GM12878 (cell line): ENCODE data around the gene SF3B2. TPM values are rescaled to one million over a fixed set of nuclear protein-coding genes. Genes with fewer than 3 reads are reported as not detected.

ENCODE experiments used
- ATAC-seq: fragments of 200-7000 bp; cut with Tn5 transposase; 3 replicates; pipeline ENCODE4 v1.9.1; 2020; ENCODE audit warnings: mild to moderate bottlenecking, moderate library complexity
- BruUV-seq: library from RNA; stranded (reverse); fragments of 400-500 nt; replicated peaks from 2 replicates; lab custom pipeline; 2021; lab: Mats Ljungman, UMichigan
- CTCF ChIA-PET: fragments of 300-600 bp; sonication (Branson Sonifier 250); formaldehyde crosslinking; extraction: SDS; loops from one replicate; lab custom pipeline; 2021; ENCODE audit warnings: inconsistent platforms; lab: Yijun Ruan, JAX
- POLR2A ChIA-PET: fragments of 350-600 bp; formaldehyde crosslinking; extraction: SDS; loops from one replicate; lab custom pipeline; 2021; ENCODE audit warnings: inconsistent platforms; lab: Charles Lee
- RAD21 ChIA-PET: fragments of 300-600 bp; sonication (Branson Sonifier 250); formaldehyde crosslinking; loops from one replicate; lab custom pipeline; 2023; ENCODE audit warnings: antibody characterized with exemption; ENCODE audit not compliant: unreplicated experiment; lab: Charles Lee
- SMC1A ChIA-PET: fragments of 300-600 bp; sonication (Branson Sonifier 250); formaldehyde crosslinking; loops from one replicate; lab custom pipeline; 2023; ENCODE audit not compliant: unreplicated experiment, uncharacterized antibody; lab: Charles Lee
- DNase-seq: peaks from one replicate; pipeline ENCODE4 v3.0.0-alpha.2; 2011; ENCODE audit warnings: low read depth, low spot score
- FAIRE-seq: peaks from 3 replicates; lab custom pipeline; 2011; peaks lifted over from hg19 to GRCh38; lab: Jason Lieb, UNC
- H2AFZ ChIP-seq: 2 replicates; pipeline ENCODE4 v1.6.0; 2011; ENCODE audit warnings: low read depth, low read length, control low read depth; ENCODE audit not compliant: control insufficient read depth
- H3K27ac ChIP-seq: 2 replicates; pipeline ENCODE4 v1.5.1; 2011; ENCODE audit warnings: control low read depth; ENCODE audit not compliant: control insufficient read depth, insufficient read depth
- H3K27me3 ChIP-seq, 2 experiments: replicated peaks in 1 of 2; 2 replicates each; pipeline versions ENCODE4 v1.6.0 to v1.6.1; 2011; ENCODE audit warnings: low read length in 1 of 2; ENCODE audit not compliant: control insufficient read depth in 2 of 2, insufficient read depth in 2 of 2
- H3K36me3 ChIP-seq, 2 experiments: 2 replicates each; pipeline ENCODE4 v1.5.1; 2011; ENCODE audit warnings: low read length in 1 of 2; ENCODE audit not compliant: control insufficient read depth in 2 of 2, insufficient read depth in 2 of 2
- H3K4me1 ChIP-seq: 2 replicates; pipeline ENCODE4 v1.6.1; 2011; ENCODE audit warnings: mild to moderate bottlenecking, low read length, moderate library complexity, mixed read lengths; ENCODE audit not compliant: control insufficient read depth, insufficient read depth
- H3K4me2 ChIP-seq: 2 replicates; pipeline ENCODE4 v1.6.0; 2011; ENCODE audit warnings: control low read depth; ENCODE audit not compliant: control insufficient read depth, insufficient read depth
- H3K4me3 ChIP-seq: fragments of 200-600 bp; sonication (generic); 2 replicates; pipeline ENCODE4 v1.5.1; 2016
- H3K79me2 ChIP-seq: 2 replicates; pipeline ENCODE4 v1.6.0; 2011; ENCODE audit warnings: low read length; ENCODE audit not compliant: control insufficient read depth, insufficient read depth
- H3K9ac ChIP-seq: 2 replicates; pipeline ENCODE4 v1.8.0; 2011; ENCODE audit warnings: low read length, control low read depth, mixed read lengths; ENCODE audit not compliant: control insufficient read depth, insufficient read depth
- H3K9me3 ChIP-seq: replicated peaks from 3 replicates; pipeline ENCODE4 v1.5.1; 2011; ENCODE audit warnings: mild to moderate bottlenecking, low read length; ENCODE audit not compliant: control insufficient read depth, insufficient read depth
- H4K20me1 ChIP-seq: 2 replicates; pipeline ENCODE4 v1.6.0; 2011; ENCODE audit not compliant: control insufficient read depth, insufficient read depth
- CREM ChIP-seq: IDR thresholded peaks from 2 replicates; pipeline ENCODE4 v1.6.1; 2014; ENCODE audit warnings: antibody characterized with exemption, low read depth
- NFIC ChIP-seq: IDR thresholded peaks from 2 replicates; pipeline ENCODE4 v1.6.1; 2012; ENCODE audit warnings: low read depth, mild to moderate bottlenecking, inconsistent platforms, low read length, moderate library complexity
- WGBS: methylation state at CpG from one replicate; pipeline ENCODE4 v1.1.6; 2016; ENCODE audit warnings: low lambda C conversion rate; ENCODE audit not compliant: insufficient replicate concordance, insufficient coverage; ENCODE audit errors: missing lambda C conversion rate; 5-methylcytosine and 5-hydroxymethylcytosine counted together
- in situ Hi-C: fragments of 300-500 bp; cut with MboI; formaldehyde crosslinking; loops from 9 replicates; pipeline ENCODE4 v1.14.3; 2018; ENCODE audit warnings: mixed read lengths
- intact Hi-C: fragments of 100-400 bp; cut with micrococcal nuclease; formaldehyde crosslinking; loops from one replicate; pipeline ENCODE4 v1.14.2; 2022; ENCODE audit not compliant: unreplicated experiment
- polyA plus RNA-seq, 11 experiments: library from polyadenylated mRNA; depleted of rRNA in 4 of 11; unstranded in 6 of 11; stranded (reverse) in 5 of 11; fragments of >200 nt; fragmentation: Nextera tagmentation in 4 of 11; fragmentation: Illumina TruSeq in 1 of 11; extraction: Ambion mirVana in 4 of 11; extraction: Trizol in 1 of 11; gene quantifications; 1 replicate in 1 of 11; 2 replicates in 10 of 11; pipeline versions ENCODE4 v1.2.1 to v1.2.3, GENCODE V29; 2011 to 2016; ENCODE audit warnings: inconsistent platforms in 2 of 11, missing spikeins in 2 of 11, low read depth in 1 of 11
- total RNA-seq, 4 experiments: library from RNA; depleted of rRNA in 3 of 4; stranded (reverse); fragments of >200 nt in 3 of 4; fragmentation: Illumina TruSeq in 1 of 4; extraction: Trizol in 1 of 4; gene quantifications; 2 replicates each; pipeline versions ENCODE4 v1.2.1 to v1.2.3, GENCODE V29; 2013 to 2021

SF3B2 gene
- total and polyA plus RNA-seq, 10 of the 15 experiments (the other 5 are each of a cell fraction or from before 2014, with no cell fraction given) = 56.3 to 245 (median 144) TPM

GRCh38 chr11:66118847-66119246, 66.7 kb downstream of the SF3B2 start:
- FAIRE-seq (no peak), ATAC-seq (no peak), DNase-seq (no peak)
- no peaks in the 10 kb centered on the region for H4K20me1 ChIP-seq
- peaks cover 69% of the 10 kb centered on the region for H3K79me2 ChIP-seq
- no peak overlapping the region for H3K4me2 ChIP-seq
- no peak overlapping the region for H2AFZ ChIP-seq
- in situ Hi-C loops = no loop called here
- no peak overlapping the region; the same call in 1 of the 2 replicates for H3K27ac ChIP-seq
- no peaks in the 10 kb centered on the region for H3K27me3 ChIP-seq
- intact Hi-C loops = no loop called here
- H3K9me3 ChIP-seq = no peaks in the 10 kb centered on the region
- SMC1A ChIA-PET = interaction anchor here (0.6 to 14.6 kb wide), 9 partner anchors 6 to 479 kb away, joined by 3 to 265 read pairs (median 3); partner anchors contain the start of gene PACS1
- POLR2A ChIA-PET = interaction anchor here (0.6 to 10.3 kb wide), 14 partner anchors 11 to 391 kb away, joined by 3 to 91 read pairs (median 7); no protein-coding TSS in a partner anchor
- H3K9ac ChIP-seq = no peak overlapping the region
- 65% methylated on average over 3 of the region's 3 CpGs for WGBS
- H3K4me1 ChIP-seq = peaks cover 53% of the 10 kb centered on the region
- CTCF ChIA-PET = interaction anchor here (0.8 to 12.2 kb wide), 9 partner anchors 8 to 74 kb away, joined by 3 to 109 read pairs (median 5); partner anchors contain the start of gene PACS1
- H3K36me3 ChIP-seq = 0 out of 4 replicates have a peak, but pooled peaks cover 0 to 1% of the 10 kb centered on the region in 2 experiments
- RAD21 ChIA-PET = interaction anchor here (0.8 to 2.3 kb wide), 7 partner anchors 17 to 276 kb away, joined by 3 to 15 read pairs (median 4); no protein-coding TSS in a partner anchor
- H3K4me3 ChIP-seq = no peak overlapping the region
- no TSS peak for BruUV-seq
- TF ChIP-seq CREM = no peak
- no peak for TF ChIP-seq NFIC
- TF ChIP-seq, all 136 proteins: peak for 0

Other genes with a start within 250 kb of the SF3B2 start
Only the 7 nearest of the 23 such genes appear.
- gene SART1, start 90.6 kb upstream of the SF3B2 start, total RNA-seq (2014; rRNA removed) = 47.3 and 60.2 TPM in 2 replicates
- 22.3 and 29.8 TPM in 2 replicates for gene SART1, start 90.6 kb upstream of the SF3B2 start, total RNA-seq (2014; rRNA removed; fragmentation: Illumina TruSeq; extraction: Trizol)
- 54.1 and 56.1 TPM in 2 replicates for gene SART1, start 90.6 kb upstream of the SF3B2 start, total RNA-seq (2021)
- gene SART1, start 90.6 kb upstream of the SF3B2 start, polyA plus RNA-seq (2011; rRNA removed) = 4.1 and 17.5 TPM in 2 replicates
- 4.9 and 23.1 TPM in 2 replicates for gene SART1, start 90.6 kb upstream of the SF3B2 start, polyA plus RNA-seq (2014; fragmentation: Illumina TruSeq; extraction: Trizol)
- gene SART1, start 90.6 kb upstream of the SF3B2 start, polyA plus RNA-seq (2014; fragmentation: Nextera tagmentation; extraction: Ambion mirVana) = 10 to 100 TPM in 1 of 2 experiments, 1 to 10 TPM in 1; 6.2 to 14.8 TPM
- 45.0 and 73.4 TPM in 2 replicates for gene SART1, start 90.6 kb upstream of the SF3B2 start, polyA plus RNA-seq (2014; rRNA removed)
- 10 to 100 TPM; 50.4 to 60.5 TPM for gene SART1, start 90.6 kb upstream of the SF3B2 start, polyA plus RNA-seq (2016; fragmentation: Nextera tagmentation; extraction: Ambion mirVana)
- gene EIF1AD, start 50.2 kb upstream of the SF3B2 start, total RNA-seq (2014; rRNA removed) = 36.7 and 39.3 TPM in 2 replicates
- gene EIF1AD, start 50.2 kb upstream of the SF3B2 start, total RNA-seq (2014; rRNA removed; fragmentation: Illumina TruSeq; extraction: Trizol) = 29.2 and 31.7 TPM in 2 replicates
- gene EIF1AD, start 50.2 kb upstream of the SF3B2 start, total RNA-seq (2021) = 40.5 and 42.3 TPM in 2 replicates
- gene EIF1AD, start 50.2 kb upstream of the SF3B2 start, polyA plus RNA-seq (2011; rRNA removed) = 33.5 and 44.8 TPM in 2 replicates
- gene EIF1AD, start 50.2 kb upstream of the SF3B2 start, polyA plus RNA-seq (2014; fragmentation: Illumina TruSeq; extraction: Trizol) = 40.1 and 45.5 TPM in 2 replicates
- gene EIF1AD, start 50.2 kb upstream of the SF3B2 start, polyA plus RNA-seq (2014; fragmentation: Nextera tagmentation; extraction: Ambion mirVana) = 10 to 100 TPM; 51.5 to 56.8 TPM
- 31.4 and 31.6 TPM in 2 replicates for gene EIF1AD, start 50.2 kb upstream of the SF3B2 start, polyA plus RNA-seq (2014; rRNA removed)
- gene EIF1AD, start 50.2 kb upstream of the SF3B2 start, polyA plus RNA-seq (2016; fragmentation: Nextera tagmentation; extraction: Ambion mirVana) = 10 to 100 TPM; 33.0 to 35.5 TPM
- 95.5 and 105 TPM in 2 replicates for gene BANF1, start 49.9 kb upstream of the SF3B2 start, total RNA-seq (2014; rRNA removed)
- gene BANF1, start 49.9 kb upstream of the SF3B2 start, total RNA-seq (2014; rRNA removed; fragmentation: Illumina TruSeq; extraction: Trizol) = 98.4 and 99.0 TPM in 2 replicates
- 235 and 248 TPM in 2 replicates for gene BANF1, start 49.9 kb upstream of the SF3B2 start, total RNA-seq (2021)
- gene BANF1, start 49.9 kb upstream of the SF3B2 start, polyA plus RNA-seq (2011; rRNA removed) = 101 and 191 TPM in 2 replicates
- gene BANF1, start 49.9 kb upstream of the SF3B2 start, polyA plus RNA-seq (2014; fragmentation: Illumina TruSeq; extraction: Trizol) = 305 and 358 TPM in 2 replicates
- gene BANF1, start 49.9 kb upstream of the SF3B2 start, polyA plus RNA-seq (2014; fragmentation: Nextera tagmentation; extraction: Ambion mirVana) = 100 to 1,000 TPM; 501 to 574 TPM
- 182 and 194 TPM in 2 replicates for gene BANF1, start 49.9 kb upstream of the SF3B2 start, polyA plus RNA-seq (2014; rRNA removed)
- gene BANF1, start 49.9 kb upstream of the SF3B2 start, polyA plus RNA-seq (2016; fragmentation: Nextera tagmentation; extraction: Ambion mirVana) = 100 to 1,000 TPM; 391 to 421 TPM
- gene CST6, start 40.4 kb upstream of the SF3B2 start, total RNA-seq (2014; rRNA removed) = not detected in 2 replicates
- not detected in 2 replicates for gene CST6, start 40.4 kb upstream of the SF3B2 start, total RNA-seq (2014; rRNA removed; fragmentation: Illumina TruSeq; extraction: Trizol)
- not detected in 2 replicates for gene CST6, start 40.4 kb upstream of the SF3B2 start, total RNA-seq (2021)
- gene CST6, start 40.4 kb upstream of the SF3B2 start, polyA plus RNA-seq (2011; rRNA removed) = not detected in 2 replicates
- not detected in 2 replicates for gene CST6, start 40.4 kb upstream of the SF3B2 start, polyA plus RNA-seq (2014; fragmentation: Illumina TruSeq; extraction: Trizol)
- gene CST6, start 40.4 kb upstream of the SF3B2 start, polyA plus RNA-seq (2014; fragmentation: Nextera tagmentation; extraction: Ambion mirVana) = not detected
- gene CST6, start 40.4 kb upstream of the SF3B2 start, polyA plus RNA-seq (2014; rRNA removed) = 0.19 TPM in 1 of 2 replicates, not detected in the other
- gene CST6, start 40.4 kb upstream of the SF3B2 start, polyA plus RNA-seq (2016; fragmentation: Nextera tagmentation; extraction: Ambion mirVana) = not detected
- gene CATSPER1, start 25.9 kb upstream of the SF3B2 start, total RNA-seq (2014; rRNA removed) = not detected in 2 replicates
- not detected in 2 replicates for gene CATSPER1, start 25.9 kb upstream of the SF3B2 start, total RNA-seq (2014; rRNA removed; fragmentation: Illumina TruSeq; extraction: Trizol)
- gene CATSPER1, start 25.9 kb upstream of the SF3B2 start, total RNA-seq (2021) = not detected in 2 replicates
- 0.05 TPM in 1 of 2 replicates, not detected in the other for gene CATSPER1, start 25.9 kb upstream of the SF3B2 start, polyA plus RNA-seq (2011; rRNA removed)
- not detected in 2 replicates for gene CATSPER1, start 25.9 kb upstream of the SF3B2 start, polyA plus RNA-seq (2014; fragmentation: Illumina TruSeq; extraction: Trizol)
- under 1 TPM in 1 of 2 experiments, not detected in 1; 0.02 TPM for gene CATSPER1, start 25.9 kb upstream of the SF3B2 start, polyA plus RNA-seq (2014; fragmentation: Nextera tagmentation; extraction: Ambion mirVana)
- gene CATSPER1, start 25.9 kb upstream of the SF3B2 start, polyA plus RNA-seq (2014; rRNA removed) = not detected in 2 replicates
- not detected for gene CATSPER1, start 25.9 kb upstream of the SF3B2 start, polyA plus RNA-seq (2016; fragmentation: Nextera tagmentation; extraction: Ambion mirVana)
- not detected in 2 replicates for gene GAL3ST3, start 3.2 kb upstream of the SF3B2 start, total RNA-seq (2014; rRNA removed)
- not detected in 2 replicates for gene GAL3ST3, start 3.2 kb upstream of the SF3B2 start, total RNA-seq (2014; rRNA removed; fragmentation: Illumina TruSeq; extraction: Trizol)
- not detected in 2 replicates for gene GAL3ST3, start 3.2 kb upstream of the SF3B2 start, total RNA-seq (2021)
- gene GAL3ST3, start 3.2 kb upstream of the SF3B2 start, polyA plus RNA-seq (2011; rRNA removed) = not detected in 2 replicates
- gene GAL3ST3, start 3.2 kb upstream of the SF3B2 start, polyA plus RNA-seq (2014; fragmentation: Illumina TruSeq; extraction: Trizol) = not detected in 2 replicates
- gene GAL3ST3, start 3.2 kb upstream of the SF3B2 start, polyA plus RNA-seq (2014; fragmentation: Nextera tagmentation; extraction: Ambion mirVana) = not detected
- gene GAL3ST3, start 3.2 kb upstream of the SF3B2 start, polyA plus RNA-seq (2014; rRNA removed) = 0.06 and 0.15 TPM in 2 replicates
- gene GAL3ST3, start 3.2 kb upstream of the SF3B2 start, polyA plus RNA-seq (2016; fragmentation: Nextera tagmentation; extraction: Ambion mirVana) = under 1 TPM in 1 of 2 experiments, not detected in 1; 0.12 TPM
- gene PACS1, start 17.9 kb downstream of the SF3B2 start, total RNA-seq (2014; rRNA removed) = 11.4 and 14.7 TPM in 2 replicates
- gene PACS1, start 17.9 kb downstream of the SF3B2 start, total RNA-seq (2014; rRNA removed; fragmentation: Illumina TruSeq; extraction: Trizol) = 13.9 and 15.0 TPM in 2 replicates
- gene PACS1, start 17.9 kb downstream of the SF3B2 start, total RNA-seq (2021) = 71.9 and 74.3 TPM in 2 replicates
- gene PACS1, start 17.9 kb downstream of the SF3B2 start, polyA plus RNA-seq (2011; rRNA removed) = 22.3 and 27.2 TPM in 2 replicates
- gene PACS1, start 17.9 kb downstream of the SF3B2 start, polyA plus RNA-seq (2014; fragmentation: Illumina TruSeq; extraction: Trizol) = 24.8 and 40.1 TPM in 2 replicates
- 1 to 10 TPM; 1.1 to 1.2 TPM for gene PACS1, start 17.9 kb downstream of the SF3B2 start, polyA plus RNA-seq (2014; fragmentation: Nextera tagmentation; extraction: Ambion mirVana)
- 30.3 and 35.6 TPM in 2 replicates for gene PACS1, start 17.9 kb downstream of the SF3B2 start, polyA plus RNA-seq (2014; rRNA removed)
- gene PACS1, start 17.9 kb downstream of the SF3B2 start, polyA plus RNA-seq (2016; fragmentation: Nextera tagmentation; extraction: Ambion mirVana) = 10 to 100 TPM; 16.5 to 19.3 TPM